ENCODE results near the gene CSNK2A2.

The CSNK2A2 gene

DNA sequence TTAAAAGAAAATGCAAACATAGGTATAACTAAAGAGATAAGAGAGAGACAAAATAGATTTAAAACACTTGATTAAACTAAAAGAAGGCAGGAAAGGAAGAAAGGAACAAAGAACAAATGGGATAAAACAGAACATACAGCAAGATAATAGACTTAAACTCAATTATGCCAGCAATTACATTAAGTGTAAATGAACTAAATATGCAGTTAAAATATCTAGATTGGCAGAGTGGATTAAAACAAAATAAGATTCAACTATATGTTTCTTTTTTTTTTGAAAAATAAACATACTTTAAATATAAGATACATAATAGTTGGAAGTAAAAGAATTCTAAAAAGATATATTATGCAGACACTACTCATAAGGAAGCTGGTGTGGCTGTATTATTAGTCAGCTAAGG is 59.1 kb downstream of the CSNK2A2 start:
- DNase-seq (ENCODE audit: low read depth in 2 of 2), result no peak

DNA sequence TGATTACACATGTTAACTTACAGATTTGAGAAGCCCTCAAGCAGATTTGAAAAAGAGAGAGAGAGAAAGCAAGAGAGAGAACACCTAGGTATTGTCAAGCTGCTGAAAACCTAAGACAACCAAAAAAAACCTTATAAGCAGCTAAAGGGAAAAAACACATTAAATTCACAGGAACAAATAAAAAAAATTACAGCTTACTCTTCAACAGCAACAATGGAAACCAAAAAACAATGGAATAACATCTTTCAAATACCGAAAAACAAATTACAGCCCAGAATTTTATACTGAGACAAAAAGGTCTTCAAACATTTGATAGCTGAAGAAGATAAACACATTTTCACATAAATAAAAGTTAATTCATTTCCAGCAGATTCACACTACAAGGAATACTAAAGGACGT is 60.3 kb downstream of the CSNK2A2 start:
- DNase-seq (ENCODE audit: low read depth in 2 of 2), result no peak

DNA sequence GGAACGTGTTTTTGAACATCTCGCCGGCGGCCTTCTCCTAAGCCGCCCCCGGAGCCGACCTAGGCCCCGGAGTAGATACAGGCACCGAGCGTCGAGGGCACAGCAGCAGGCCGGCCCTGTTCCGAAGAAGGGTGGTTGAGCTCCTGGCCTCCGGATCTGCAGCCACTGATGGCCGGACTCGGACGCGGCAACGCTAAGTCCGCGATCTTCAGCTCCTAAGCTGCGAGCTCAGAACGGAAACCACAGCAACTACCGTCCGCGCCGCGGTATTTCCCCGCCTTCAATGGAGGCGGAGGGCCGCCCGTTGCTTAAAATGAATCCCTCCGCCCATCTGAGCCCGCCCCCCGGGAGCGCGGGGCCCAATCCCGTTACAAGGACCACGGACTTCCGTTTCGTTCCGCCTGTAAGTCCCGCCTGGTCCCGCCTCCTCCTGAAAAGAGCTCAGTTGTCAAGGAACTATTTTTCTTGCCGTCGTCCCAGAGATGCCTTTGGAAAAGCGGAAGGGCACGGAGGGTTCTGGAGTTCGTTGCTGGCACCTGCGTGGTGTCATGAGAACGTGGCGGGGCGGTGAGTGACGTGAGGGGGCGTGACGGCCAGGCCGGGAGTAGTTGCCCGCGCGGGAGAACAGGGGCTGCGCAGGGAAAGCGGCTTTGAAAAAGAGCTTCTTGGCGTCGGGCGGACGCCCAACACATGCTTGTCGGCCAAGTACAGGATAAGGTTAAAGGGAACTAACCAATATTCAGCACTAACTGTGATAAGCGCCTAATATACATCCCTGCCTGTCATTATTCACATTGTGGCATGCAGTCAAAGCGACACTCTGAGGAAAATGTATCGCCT is 68.6 kb downstream of the CSNK2A2 start, which contains the start of gene CFAP20:
Gene CFAP20 (minus strand): TSS at position 285 of the 840 bp plus-strand sequence. CDS start 266 bp downstream, at position 19.
- peak; percentile 91 to 92 for DNase-seq (ENCODE audit: low read depth in 2 of 2)

DNA sequence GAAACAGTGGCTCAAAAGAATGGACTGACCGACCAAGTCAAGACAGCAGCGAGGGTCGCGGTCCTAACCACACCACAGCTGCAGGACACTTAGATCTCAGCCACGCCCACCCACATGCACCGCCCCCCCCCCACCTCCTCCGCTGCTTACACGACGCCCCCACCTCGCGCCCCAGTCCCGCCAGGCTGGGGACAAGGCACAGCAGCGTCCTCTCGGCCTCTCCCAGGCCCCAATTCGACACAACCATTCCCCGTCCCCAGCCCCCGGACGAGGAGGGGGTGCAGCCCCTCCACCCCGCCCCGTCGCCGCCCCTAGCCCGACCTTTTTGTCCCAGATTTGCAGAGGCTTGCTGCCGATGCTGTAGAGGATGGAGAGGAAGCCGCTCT is 69.2 kb downstream of the CSNK2A2 start:
- DNase-seq (ENCODE audit: low read depth in 2 of 2), result no peak

DNA sequence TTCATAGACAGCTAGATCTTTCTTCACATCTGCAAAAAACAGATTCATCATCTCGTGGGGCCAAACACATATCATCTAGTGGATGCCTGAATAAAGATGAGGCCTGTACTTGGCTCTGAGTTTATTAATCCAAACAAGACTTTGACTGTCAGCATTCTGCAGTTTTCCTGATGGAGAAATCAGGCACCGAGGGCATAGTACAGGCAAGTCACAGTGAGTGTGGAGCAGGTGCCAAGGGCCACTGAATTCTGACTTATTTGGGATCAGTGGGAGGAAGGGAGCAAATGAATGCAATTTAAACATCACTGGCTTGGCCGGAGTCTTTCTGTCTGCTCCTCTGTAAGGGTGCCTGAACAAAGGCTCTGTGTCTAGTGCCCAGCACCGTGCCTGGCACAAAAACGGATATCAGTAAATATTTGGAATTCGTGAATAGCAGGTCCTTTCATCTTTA is 69.7 kb downstream of the CSNK2A2 start:
- DNase-seq (ENCODE audit: low read depth in 2 of 2), result no peak

DNA sequence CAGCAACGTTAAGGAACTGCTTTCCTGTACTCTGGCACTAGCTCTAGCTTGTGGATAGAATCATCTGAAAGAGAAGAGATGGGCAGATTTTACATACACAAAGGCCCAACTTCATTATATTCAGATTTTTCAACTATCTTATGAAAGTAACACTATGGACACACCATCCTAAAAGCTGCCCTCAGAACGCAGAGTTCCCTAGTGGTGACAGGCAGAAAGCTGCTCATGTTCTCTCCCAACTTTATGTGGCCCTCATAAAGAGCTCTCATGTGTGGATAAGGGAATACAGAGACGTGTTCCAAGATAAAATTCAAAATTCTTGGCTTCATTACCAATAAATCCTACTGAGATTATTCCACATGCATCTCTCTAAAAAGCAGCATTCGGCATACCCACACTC is 70.3 kb downstream of the CSNK2A2 start:
- DNase-seq (ENCODE audit: low read depth in 2 of 2), result no peak

DNA sequence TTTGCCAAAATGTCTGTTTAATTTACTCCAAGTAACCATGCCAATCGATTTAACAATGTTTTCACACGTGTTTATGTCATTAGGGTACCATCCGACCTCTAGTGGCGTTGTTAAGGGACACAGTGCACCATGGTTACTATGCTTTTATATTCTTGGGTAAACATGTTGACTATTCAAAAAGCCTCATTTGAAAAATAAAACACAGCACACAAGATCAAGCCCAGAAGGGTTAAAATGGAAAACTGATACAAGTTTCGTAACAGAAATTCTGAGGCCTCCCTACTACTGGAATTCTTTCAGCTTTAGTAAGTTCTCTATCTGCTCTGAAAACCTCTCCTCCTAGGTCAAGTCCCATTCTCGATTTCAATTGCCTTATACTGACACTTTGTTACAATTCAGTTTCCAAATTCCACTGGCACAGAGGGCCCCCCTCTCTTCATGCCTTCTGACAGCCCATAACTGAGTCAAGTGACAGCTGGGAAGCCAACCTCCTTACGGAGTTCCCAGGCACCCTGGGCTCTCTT is 70.8 kb downstream of the CSNK2A2 start:
- DNase-seq (ENCODE audit: low read depth in 2 of 2), result no peak

DNA sequence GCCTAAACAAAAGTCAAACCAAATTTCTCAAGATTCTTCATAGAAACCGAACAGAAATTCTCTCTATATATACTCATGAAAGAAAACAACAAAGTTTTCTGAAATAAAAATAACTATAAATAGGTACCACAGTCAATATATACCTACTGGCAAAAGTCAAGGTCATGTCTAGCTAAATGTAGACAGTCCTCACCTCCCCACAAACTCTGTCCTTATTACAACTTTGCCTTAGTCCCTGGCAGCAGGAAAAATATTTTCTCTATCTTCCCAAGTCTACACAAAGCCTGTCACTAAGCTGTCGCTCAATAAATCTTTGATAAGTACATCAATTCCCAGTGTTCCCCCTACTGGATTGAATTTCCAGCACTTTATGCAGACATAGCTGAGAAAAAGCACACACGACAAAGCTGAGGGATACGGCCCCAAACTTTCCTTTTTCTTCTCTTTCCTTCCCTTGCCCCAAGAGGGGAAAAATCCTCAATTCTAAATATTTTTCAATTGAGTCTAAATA is 71.4 kb downstream of the CSNK2A2 start:
- DNase-seq (ENCODE audit: low read depth in 2 of 2), result no peak

DNA sequence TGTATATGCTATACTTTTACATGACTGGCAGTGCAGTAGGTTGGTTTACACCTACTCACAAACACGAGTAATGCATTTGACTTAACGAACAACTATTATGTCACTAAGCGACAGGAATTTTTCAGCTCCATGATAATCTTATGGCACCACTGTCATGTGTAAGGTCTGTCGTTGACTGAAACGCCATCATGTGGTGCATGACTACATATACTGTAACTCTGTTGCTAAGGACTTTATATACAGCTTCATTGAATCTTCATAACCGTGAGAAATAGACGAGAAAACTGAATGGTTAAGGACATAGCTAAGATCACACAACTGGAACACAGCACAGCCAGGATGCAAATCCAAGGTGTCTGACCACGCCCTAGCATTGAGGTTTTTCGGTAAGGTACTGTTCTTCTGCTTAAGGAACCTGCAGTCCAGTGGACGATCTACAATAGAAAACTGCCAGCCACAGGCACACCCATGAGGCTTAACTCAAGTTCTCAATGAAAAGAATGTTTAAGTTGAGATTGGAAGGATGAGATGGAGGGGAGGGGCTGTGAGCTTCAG is 72.0 kb downstream of the CSNK2A2 start:
- DNase-seq (ENCODE audit: low read depth in 2 of 2), result no peak

DNA sequence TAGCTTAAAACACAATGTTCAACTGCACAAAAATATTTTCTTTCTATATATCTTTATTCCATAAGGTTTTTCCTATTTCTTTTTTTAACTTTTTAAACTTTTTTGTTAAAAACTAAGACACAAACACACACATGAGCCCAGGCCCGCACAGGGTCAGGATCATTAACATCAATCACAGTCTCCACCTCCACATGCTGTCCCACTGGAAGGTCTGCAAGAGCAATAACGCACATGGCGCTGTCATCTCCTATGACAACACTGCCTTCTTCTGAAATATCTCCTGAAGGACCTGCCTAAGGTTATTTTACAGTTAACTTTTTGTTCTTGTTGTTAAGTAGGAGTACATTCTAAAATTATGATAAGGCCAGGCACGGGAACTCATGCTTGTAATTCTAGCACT is 72.9 kb downstream of the CSNK2A2 start:
- DNase-seq (ENCODE audit: low read depth in 2 of 2), result no peak

DNA sequence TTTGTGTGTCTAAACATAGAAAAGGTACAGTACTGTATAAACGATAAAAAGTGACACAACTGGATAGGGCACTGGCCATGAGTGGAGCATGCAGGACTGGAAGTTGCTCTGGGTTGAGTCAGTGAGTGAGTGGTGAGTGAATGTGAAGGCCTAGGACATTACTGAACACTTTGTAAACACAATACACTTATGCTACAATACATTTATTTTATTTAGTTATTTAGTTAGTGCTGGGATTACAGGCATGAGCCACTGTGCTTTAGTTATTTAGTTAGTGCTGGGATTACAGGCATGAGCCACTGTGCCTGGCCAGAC is 73.3 kb downstream of the CSNK2A2 start:
- no peak for DNase-seq (ENCODE audit: low read depth in 2 of 2)

DNA sequence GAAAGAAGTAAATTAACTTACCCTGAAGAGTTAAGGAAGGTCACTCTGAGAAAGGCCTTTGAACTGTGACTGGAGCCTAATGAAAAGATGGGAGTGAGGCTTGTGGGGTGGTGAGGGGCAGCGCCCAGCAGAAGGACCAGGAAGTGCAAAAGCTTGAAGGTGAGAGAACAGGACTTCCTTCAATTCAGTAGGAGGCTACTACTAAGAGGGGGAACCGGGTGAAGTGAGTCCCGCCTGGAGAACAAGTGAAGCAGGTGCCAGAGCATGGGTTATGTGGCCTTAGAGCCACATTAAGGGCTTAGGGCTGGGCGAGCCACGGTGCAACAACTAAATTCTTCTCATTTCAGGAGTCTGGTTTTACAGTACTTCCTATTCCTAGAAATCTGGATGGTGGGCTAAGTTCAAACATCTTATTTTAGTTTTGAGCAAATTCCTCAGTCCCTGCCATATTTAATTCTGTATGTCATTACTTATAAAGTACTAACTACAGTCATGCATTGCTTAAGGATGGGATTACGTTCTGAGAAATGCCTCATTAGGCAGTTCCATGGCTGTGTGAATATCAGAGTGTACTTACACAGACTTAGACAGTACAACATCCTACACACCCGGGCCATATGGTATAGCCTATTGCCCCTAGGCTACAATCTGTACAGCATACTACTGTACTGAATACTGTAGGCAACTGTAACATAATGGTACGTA is 73.9 kb downstream of the CSNK2A2 start:
- no peak for DNase-seq (ENCODE audit: low read depth in 2 of 2)

DNA sequence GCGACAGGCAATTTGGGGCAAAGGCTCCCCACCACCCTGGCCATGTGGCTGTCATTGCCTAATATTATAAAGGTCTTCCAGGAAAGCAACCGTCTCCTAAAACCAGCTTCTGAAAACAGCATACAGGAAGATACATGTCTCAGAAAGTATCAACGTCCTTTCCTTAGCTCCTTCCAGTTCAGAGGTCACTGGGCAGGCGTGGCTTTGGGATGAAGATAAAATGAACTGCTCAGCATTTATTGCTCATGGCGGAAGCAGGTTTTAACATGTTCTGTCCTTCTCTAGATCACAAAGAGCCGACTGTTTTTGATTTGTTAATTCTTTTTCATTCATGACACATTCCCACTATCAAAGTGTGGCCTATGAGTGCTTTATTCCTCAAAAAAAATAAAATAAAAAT is 76.8 kb downstream of the CSNK2A2 start:
- DNase-seq (ENCODE audit: low read depth in 2 of 2), result no peak

DNA sequence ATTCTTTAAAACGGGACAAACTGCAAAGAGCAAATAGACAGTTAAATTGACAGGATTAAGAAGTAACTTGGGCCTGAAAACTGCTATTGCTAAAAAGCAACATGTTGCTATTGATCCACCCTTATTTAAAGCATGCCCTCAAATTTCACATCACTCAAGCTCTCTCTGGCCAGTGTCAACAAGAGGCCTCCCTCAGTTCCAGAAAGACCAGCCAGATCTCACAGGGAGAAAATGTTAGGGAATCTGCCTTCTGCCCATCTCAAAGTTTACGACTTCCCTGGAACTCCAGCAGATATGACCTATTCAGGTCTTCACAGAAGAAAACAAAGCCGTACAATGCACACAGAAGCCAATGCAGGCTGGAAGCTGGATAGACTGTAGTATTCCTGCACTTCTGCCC is 77.7 kb downstream of the CSNK2A2 start:
- no peak for DNase-seq (ENCODE audit: low read depth in 2 of 2)

DNA sequence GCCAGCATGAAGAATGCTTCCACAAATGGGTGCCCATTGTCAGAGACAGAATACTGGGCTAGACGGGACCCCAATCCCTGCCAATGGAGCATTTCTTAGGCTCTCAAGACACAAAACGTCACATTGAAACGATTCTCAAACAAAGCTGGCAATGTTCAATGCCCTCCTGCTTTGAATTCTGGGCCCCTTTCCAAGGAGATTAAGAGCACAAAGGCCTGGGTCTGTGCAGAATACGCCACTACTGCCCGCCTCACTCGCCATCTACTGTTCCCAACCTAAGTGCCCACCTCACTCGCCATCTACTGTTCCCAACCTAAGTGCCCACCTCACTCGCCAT is 78.4 kb downstream of the CSNK2A2 start:
- no peak for DNase-seq (ENCODE audit: low read depth in 2 of 2)

DNA sequence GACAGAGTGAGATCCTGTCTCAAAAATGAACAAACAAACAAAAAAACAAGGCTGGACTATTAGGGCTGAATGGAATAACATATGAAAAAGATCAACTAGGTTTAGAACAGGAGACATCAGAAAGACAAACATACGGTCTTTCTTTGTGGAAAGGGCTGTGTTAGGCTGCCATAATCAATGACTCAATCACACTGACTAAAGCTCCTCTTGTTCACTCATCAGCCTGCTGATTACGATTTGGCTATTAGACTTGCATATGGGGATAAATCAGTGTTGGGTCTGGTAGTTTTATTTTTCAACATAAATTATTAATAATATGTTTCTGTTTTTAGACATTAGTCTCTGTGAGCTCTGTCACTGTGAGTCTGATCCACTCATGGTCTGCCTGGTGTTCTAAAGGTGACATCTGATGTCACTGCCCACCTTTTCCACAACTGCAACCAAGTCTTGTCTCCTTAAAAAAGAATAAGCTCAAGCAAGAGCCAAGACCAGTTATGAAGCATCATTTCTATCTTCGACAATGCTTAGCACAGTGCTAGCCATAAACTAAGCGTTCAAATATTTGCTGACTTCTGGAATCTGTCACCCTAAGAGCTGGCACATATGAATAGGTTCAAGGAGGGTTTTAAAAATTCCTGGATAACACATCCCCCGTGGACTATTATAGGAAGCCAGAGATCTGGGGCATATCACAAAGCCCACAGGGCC is 79.0 kb downstream of the CSNK2A2 start:
- DNase-seq (ENCODE audit: low read depth in 2 of 2), result no peak

DNA sequence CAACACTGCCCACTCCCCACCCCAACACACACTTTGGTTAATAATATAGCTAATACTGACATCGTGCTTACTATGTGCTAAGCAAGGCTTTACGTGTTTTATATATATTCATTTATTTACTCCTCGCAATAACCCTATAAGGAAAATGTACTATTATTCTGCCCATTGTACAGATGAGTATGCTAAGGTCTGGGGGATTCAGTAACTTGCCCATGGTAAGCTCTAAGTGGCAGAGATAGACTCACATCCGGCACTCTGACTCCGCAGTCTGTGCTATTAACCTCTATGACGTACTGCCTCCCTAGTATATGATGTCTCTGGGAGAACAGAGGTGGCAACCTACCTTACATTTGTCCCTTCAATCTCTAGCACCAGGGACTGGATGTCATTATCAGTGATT is 81.4 kb downstream of the CSNK2A2 start:
- no peak for DNase-seq (ENCODE audit: low read depth in 2 of 2)

DNA sequence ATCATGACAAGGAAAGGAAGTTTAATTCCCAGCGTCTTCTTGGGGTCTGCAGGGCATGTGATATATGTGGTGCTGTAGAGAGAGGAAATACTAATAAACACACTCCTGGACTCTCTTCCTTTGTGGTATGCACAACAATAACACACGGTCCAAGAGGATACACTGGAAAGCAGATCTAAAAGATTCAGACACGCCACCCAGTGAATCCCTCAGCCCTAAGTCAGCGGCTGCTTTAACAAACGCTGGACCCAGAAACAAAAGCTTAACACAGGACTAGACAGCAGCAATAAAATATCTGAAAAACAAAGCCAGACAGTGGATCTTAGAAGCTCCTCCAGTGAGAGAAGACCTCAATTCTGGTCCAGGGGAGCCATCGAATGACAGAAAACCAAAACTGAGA is 81.8 kb downstream of the CSNK2A2 start:
- DNase-seq (ENCODE audit: low read depth in 2 of 2), result no peak

DNA sequence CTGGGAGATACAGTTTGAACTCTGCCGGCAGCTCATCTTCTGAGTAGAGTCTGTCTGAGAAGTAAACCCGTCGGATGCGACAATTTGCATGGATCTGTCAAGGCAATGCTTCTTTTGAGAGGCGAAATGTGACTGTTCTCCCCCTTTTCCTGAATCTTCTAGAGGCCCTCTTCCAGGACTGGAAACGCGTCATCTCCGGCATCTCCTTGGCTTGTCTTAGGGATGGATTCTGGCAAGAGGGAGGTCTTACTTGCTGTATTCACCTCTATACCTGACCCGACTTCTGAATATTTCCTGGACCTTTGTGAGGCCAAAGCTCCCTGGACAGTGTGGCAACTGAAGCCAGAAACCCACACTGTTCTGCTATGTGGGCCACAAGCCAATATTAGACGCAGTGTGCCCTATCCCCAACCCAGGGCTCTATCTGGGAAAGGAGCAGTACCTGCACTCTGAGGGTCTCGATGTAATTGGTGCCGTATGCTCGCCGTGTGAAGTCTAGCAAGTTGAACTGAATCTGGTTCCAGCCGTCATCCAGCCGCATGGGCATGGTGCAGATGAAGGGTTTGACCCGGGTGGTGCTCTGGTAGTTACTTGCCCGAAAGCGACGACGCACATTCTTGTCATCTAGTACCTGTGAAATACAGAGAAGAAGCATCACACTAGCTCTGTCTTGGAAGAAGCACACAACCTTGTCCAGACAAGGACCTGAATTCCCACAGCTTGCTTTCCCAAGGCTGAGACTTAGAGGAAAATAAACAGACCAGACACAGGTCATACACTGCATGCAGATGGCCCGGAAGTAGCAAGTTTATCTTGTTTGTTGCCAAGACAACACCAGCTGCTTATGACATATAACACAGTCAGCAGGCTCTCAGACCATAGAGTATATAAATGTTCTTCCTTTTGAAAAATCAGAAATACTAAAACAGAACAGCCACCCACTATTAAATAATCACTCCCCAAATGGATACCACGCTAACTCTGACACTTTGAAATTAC is 82.8 kb downstream of the CSNK2A2 start:
- DNase-seq (ENCODE audit: low read depth in 2 of 2), result no peak

DNA sequence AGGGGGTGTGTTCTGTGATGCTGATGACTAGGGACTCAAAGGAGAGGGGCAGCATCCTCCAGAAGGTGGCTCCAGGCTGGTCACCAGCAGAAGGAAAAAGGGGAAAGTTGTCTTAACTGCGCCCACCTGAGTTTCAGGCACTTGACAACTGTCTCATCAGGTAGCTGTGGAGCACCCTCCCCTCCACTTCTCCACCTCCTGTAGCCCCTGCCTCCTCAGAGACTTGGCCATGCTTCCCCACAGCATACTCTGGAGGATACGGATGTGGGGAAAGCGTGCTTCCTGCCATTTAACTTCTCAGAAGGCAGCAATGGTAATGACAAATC is 86.6 kb downstream of the CSNK2A2 start:
- no peak for DNase-seq (ENCODE audit: low read depth in 2 of 2)

Measured in stimulated activated CD8-positive, alpha-beta memory T cell treated with anti-CD3 and anti-CD28 coated beads, Interleukin-7, amount 100 ng/mL, for 1 hour (primary cell).